Right lobe of liver (tissue), 4 donors: Measurements from ENCODE around the gene GRID1.

Experiments
- CTCF ChIP-seq, 4 donors: fragments of 200-600 bp in 3 of 4; fragments of 450-650 bp in 1 of 4; IDR thresholded peaks; one replicate each; pipeline versions ENCODE4 v1.5.1 to v1.8.0; 2016 to 2022; ENCODE audit warnings: antibody characterized with exemption in 4 of 4, mild to moderate bottlenecking in 2 of 4
- POLR2A ChIP-seq: fragments of 450-650 bp; IDR thresholded peaks from one replicate; pipeline ENCODE4 v1.6.1; 2017; ENCODE audit warnings: antibody characterized with exemption, mild to moderate bottlenecking
- donor health status: DM: no; HTN: no; CAD: no.
- donor health status: DM: no; HTN: no; CAD: no.
- donor health status: DM: no; HTN: yes; CAD: no.

- no peak for TF ChIP-seq CTCF (IDR thresholded peaks at IDR 0.05)
- TF ChIP-seq POLR2A: no peak
These were observed 8.1 kb upstream of the GRID1 start for GRCh38 chr10:86374664-86375063.
